HepG2 (cell line): ENCODE data around the gene PCSK5. TPM values are rescaled to one million over a fixed set of nuclear protein-coding genes. Genes with fewer than 3 reads are reported as not detected.
A peak's percentile ranks its signal among the peaks of the same experiment; 100 is the strongest.

Experiments used
- ATAC-seq: fragments of 200-7000 bp; cut with Tn5 transposase; 3 replicates; pipeline ENCODE4 v1.9.1; 2020; ENCODE audit warnings: mild to moderate bottlenecking, moderate library complexity
- BruUV-seq: library from RNA; stranded (reverse); fragments of 400-500 nt; replicated peaks from 2 replicates; lab custom pipeline; 2021; lab: Mats Ljungman, UMichigan
- CTCF ChIA-PET: fragments of 300-600 bp; formaldehyde crosslinking; extraction: SDS; loops from one replicate; lab custom pipeline; 2021; ENCODE audit warnings: low total read pairs, inconsistent platforms, low intra/inter-chr PET ratio; lab: Yijun Ruan, JAX
- POLR2A ChIA-PET: fragments of 350-600 bp; sonication (Branson Sonifier 250); formaldehyde crosslinking; loops from one replicate; lab custom pipeline; 2020; ENCODE audit warnings: antibody characterized with exemption, inconsistent platforms; lab: Yijun Ruan, JAX
- DNase-seq: peaks from one replicate; pipeline ENCODE4 v3.0.0-alpha.2; 2015; ENCODE audit warnings: low spot score
- FAIRE-seq: peaks from 3 replicates; lab custom pipeline; 2011; peaks lifted over from hg19 to GRCh38; lab: Jason Lieb, UNC
- H2AFZ ChIP-seq: one replicate; pipeline ENCODE4 v1.6.1; 2011; ENCODE audit warnings: low read length, inconsistent platforms
- H3K27ac ChIP-seq: fragments of 300-600 bp; 3 replicates; pipeline ENCODE4 v1.8.0; 2011; ENCODE audit warnings: mixed run types, mild to moderate bottlenecking, mixed read lengths, low read length, inconsistent platforms; ENCODE audit not compliant: insufficient read depth; ENCODE audit errors: extremely low read length
- H3K27me3 ChIP-seq, 2 experiments: fragments of 200-600 bp in 1 of 2; 2 replicates in 1 of 2; 3 replicates in 1 of 2; pipeline versions ENCODE4 v1.6.0 to v1.8.0; 2011; ENCODE audit warnings: low read length in 2 of 2, mild to moderate bottlenecking in 2 of 2, moderate library complexity in 2 of 2, inconsistent platforms in 1 of 2; ENCODE audit not compliant: insufficient read depth in 2 of 2, control insufficient read depth in 1 of 2
- H3K36me3 ChIP-seq, 2 experiments: fragments of 200-600 bp in 1 of 2; replicated peaks in 1 of 2; 2 replicates in 1 of 2; 3 replicates in 1 of 2; pipeline versions ENCODE4 v1.5.1 to v1.8.0; 2011; ENCODE audit warnings: low read length in 2 of 2, inconsistent platforms in 1 of 2; ENCODE audit not compliant: insufficient read depth in 2 of 2, control insufficient read depth in 1 of 2
- H3K4me1 ChIP-seq: 2 replicates; pipeline ENCODE4 v1.5.1; 2012; ENCODE audit warnings: low read length, inconsistent platforms; ENCODE audit not compliant: insufficient read depth
- H3K4me2 ChIP-seq: 2 replicates; pipeline ENCODE4 v1.6.0; 2011; ENCODE audit warnings: low read depth, low read length, inconsistent platforms
- H3K4me3 ChIP-seq, 3 experiments: fragments of 200-600 bp in 1 of 3; sonication (generic), shearing (Covaris generic) in 1 of 3; replicated peaks in 1 of 3; 2 replicates each; pipeline ENCODE4 v1.5.1; 2011 to 2016; ENCODE audit warnings: low read length in 3 of 3, inconsistent platforms in 2 of 3, low read depth in 2 of 3, mild to moderate bottlenecking in 2 of 3, control low read depth in 1 of 3, mixed read lengths in 1 of 3; ENCODE audit not compliant: insufficient read depth in 1 of 3
- H3K79me2 ChIP-seq: one replicate; pipeline ENCODE4 v1.6.1; 2011; ENCODE audit warnings: low read length, inconsistent platforms; ENCODE audit not compliant: insufficient read depth
- H3K9ac ChIP-seq: 2 replicates; pipeline ENCODE4 v1.6.0; 2011; ENCODE audit warnings: mild to moderate bottlenecking, low read depth, low read length, inconsistent platforms; ENCODE audit not compliant: insufficient read depth
- H3K9me3 ChIP-seq: 2 replicates; pipeline ENCODE4 v1.5.1; 2012; ENCODE audit warnings: mild to moderate bottlenecking, low read length
- H4K20me1 ChIP-seq: 2 replicates; pipeline ENCODE4 v1.6.0; 2011; ENCODE audit warnings: inconsistent platforms, mild to moderate bottlenecking, low read length, moderate library complexity; ENCODE audit not compliant: insufficient read depth
- AHR ChIP-seq: IDR thresholded peaks from 2 replicates; pipeline ENCODE4 v1.6.1; 2018; ENCODE audit warnings: missing genetic modification reagents, missing compliant biosample characterization
- CBX2 ChIP-seq, 2 experiments: fragments of 200-600 bp in 1 of 2; sonication (generic); formaldehyde crosslinking in 1 of 2; IDR thresholded peaks; 2 replicates each; pipeline versions ENCODE4 v1.7.0 to v1.8.1; 2018 to 2022; ENCODE audit warnings: low read depth in 2 of 2, low read length in 1 of 2, mild to moderate bottlenecking in 1 of 2, missing genetic modification reagents in 1 of 2
- FIP1L1 ChIP-seq: fragments of 200-400 bp; formaldehyde crosslinking; IDR thresholded peaks from 2 replicates; pipeline ENCODE4 v1.6.1; 2018; ENCODE audit warnings: low read depth, mild to moderate bottlenecking, low read length, moderate library complexity, borderline replicate concordance; ENCODE audit not compliant: insufficient read depth
- NFATC3 ChIP-seq: sonication (generic); formaldehyde crosslinking; IDR thresholded peaks from 2 replicates; pipeline ENCODE4 v1.5.1; 2020; ENCODE audit warnings: mild to moderate bottlenecking, missing genetic modification reagents
- PAF1 ChIP-seq: IDR thresholded peaks from 2 replicates; pipeline ENCODE4 v1.6.1; 2016; ENCODE audit warnings: missing genetic modification reagents, missing compliant biosample characterization
- POLR2AphosphoS2 ChIP-seq: IDR thresholded peaks from 2 replicates; pipeline ENCODE4 v1.6.1; 2011; ENCODE audit warnings: low read depth, low read length, improper control_type of control experiment
- POLR2AphosphoS5 ChIP-seq: IDR thresholded peaks from 2 replicates; pipeline ENCODE4 v1.6.1; 2012; ENCODE audit warnings: low read depth, low read length
- SOX6 ChIP-seq, 2 experiments: fragments of 450-650 bp in 1 of 2; sonication (generic) in 1 of 2; formaldehyde crosslinking in 1 of 2; IDR thresholded peaks; 2 replicates each; pipeline versions ENCODE4 v1.4.0 to v1.6.1; 2017 to 2020; ENCODE audit warnings: antibody characterized with exemption in 1 of 2, mild to moderate bottlenecking in 1 of 2, missing genetic modification reagents in 1 of 2
- TAF15 ChIP-seq: fragments of 200-400 bp; formaldehyde crosslinking; IDR thresholded peaks from one replicate; pipeline ENCODE4 v1.6.1; 2018; ENCODE audit warnings: mild to moderate bottlenecking, low read depth, low read length; ENCODE audit not compliant: poor library complexity, severe bottlenecking
- TCF7L2 ChIP-seq: IDR thresholded peaks from 2 replicates; pipeline ENCODE4 v1.6.1; 2011; ENCODE audit warnings: mild to moderate bottlenecking, low read depth, low read length, moderate library complexity
- TGIF2 ChIP-seq: IDR thresholded peaks from 2 replicates; pipeline ENCODE4 v1.6.1; 2016; ENCODE audit warnings: control low read depth, missing compliant biosample characterization
- ZBTB1 ChIP-seq: sonication (generic); formaldehyde crosslinking; IDR thresholded peaks from 2 replicates; pipeline ENCODE4 v1.4.0; 2020; ENCODE audit warnings: missing genetic modification reagents, borderline replicate concordance
- ZBTB43 ChIP-seq: sonication (generic); formaldehyde crosslinking; conservative IDR thresholded peaks from 2 replicates; pipeline ENCODE4 v1.4.0; 2020; ENCODE audit warnings: missing genetic modification reagents
- ZNF558 ChIP-seq: sonication (generic); formaldehyde crosslinking; IDR thresholded peaks from 2 replicates; pipeline ENCODE4 v1.9.0; 2022; ENCODE audit warnings: mild to moderate bottlenecking, missing genetic modification reagents, borderline replicate concordance
- ZNF737 ChIP-seq: sonication (generic); formaldehyde crosslinking; IDR thresholded peaks from 2 replicates; pipeline ENCODE4 v1.5.0; 2020; ENCODE audit warnings: missing genetic modification reagents, mild to moderate bottlenecking, borderline replicate concordance
- WGBS: methylation state at CpG from one replicate; pipeline ENCODE4 v1.1.6; 2017; ENCODE audit warnings: low lambda C conversion rate; 5-methylcytosine and 5-hydroxymethylcytosine counted together
- in situ Hi-C: cut with HindIII; loops from 2 replicates; pipeline ENCODE4 v1.10.0; 2017; ENCODE audit warnings: low pct_unique_long_range_greater_than_20kb; ENCODE audit not compliant: extremely low pct_ligation_motif_present
- intact Hi-C: fragments of 100-400 bp; cut with micrococcal nuclease; formaldehyde crosslinking; loops from one replicate; pipeline ENCODE4 v1.10.0; 2022; ENCODE audit not compliant: unreplicated experiment
- polyA plus RNA-seq, 8 experiments: library from polyadenylated mRNA; depleted of rRNA in 3 of 8; stranded (reverse) in 7 of 8; unstranded in 1 of 8; fragments of >200 nt; fragmentation: Illumina TruSeq in 4 of 8; extraction: Trizol in 4 of 8; gene quantifications; 2 replicates each; pipeline versions ENCODE4 v1.2.1 to v1.2.3, GENCODE V29; 2011 to 2016; ENCODE audit warnings: low read depth in 4 of 8, missing spikeins in 1 of 8, mixed read lengths in 1 of 8; ENCODE audit not compliant: insufficient read depth in 1 of 8
- total RNA-seq, 5 experiments: library from RNA; depleted of rRNA; stranded (reverse); fragments of >200 nt; fragmentation: Illumina TruSeq; extraction: Trizol; gene quantifications; 2 replicates each; pipeline ENCODE4 v1.2.3, GENCODE V29; 2016; ENCODE audit warnings: low read depth in 1 of 5
- TF ChIP-seq, protein P1 (sequence below): sonication (generic); formaldehyde crosslinking; IDR thresholded peaks from 2 replicates; pipeline ENCODE4 v1.4.0; 2020; ENCODE audit warnings: missing genetic modification reagents, borderline replicate concordance

Gene PCSK5
- total and polyA plus RNA-seq, 2 of the 13 experiments (the other 11 are each of a cell fraction or from before 2014, with no cell fraction given), result 0.55 to 0.66 TPM

- Histone ChIP-seq H3K9ac (no peak overlapping the region), H3K79me2 (no peaks in the 10 kb centered on the region), H3K4me1 (peaks cover 12% of the 10 kb centered on the region), H3K27me3 (no peaks in the 10 kb centered on the region), H2AFZ (no peak overlapping the region), H4K20me1 (no peaks in the 10 kb centered on the region; the same call in 1 of the 2 replicates), H3K9me3 (no peaks in the 10 kb centered on the region), H3K4me3 (no peak overlapping the region), H3K27ac (no peak overlapping the region), H3K4me2 (no peak overlapping the region), H3K36me3 (no peaks in the 10 kb centered on the region)
- in situ Hi-C loops (no loop called here), intact Hi-C loops (no loop called here)
- FAIRE-seq (no peak), DNase-seq (peak; percentile 23), ATAC-seq (no peak)
- no TSS peak for BruUV-seq
- ChIA-PET POLR2A (no interaction called here), CTCF (no interaction called here)
- TF ChIP-seq ZBTB43 (CRISPR knock-in tag) (no peak), FIP1L1 (no peak), POLR2AphosphoS2 (no peak)
Observed at GRCh38 chr9:75996726-75997125, 106.3 kb downstream of the PCSK5 start.

GRCh38 chr9:75997206-75997605 is 106.7 kb downstream of the PCSK5 start:
- ATAC-seq (no peak), DNase-seq (no peak), FAIRE-seq (no peak)
- Histone ChIP-seq H3K27me3 (no peaks in the 10 kb centered on the region), H3K9ac (no peak overlapping the region), H3K4me1 (peaks cover 12% of the 10 kb centered on the region), H3K4me2 (no peak overlapping the region), H3K27ac (no peak overlapping the region), H2AFZ (no peak overlapping the region), H3K79me2 (no peaks in the 10 kb centered on the region), H3K9me3 (no peaks in the 10 kb centered on the region), H4K20me1 (no peaks in the 10 kb centered on the region; the same call in 1 of the 2 replicates), H3K36me3 (no peaks in the 10 kb centered on the region), H3K4me3 (no peak overlapping the region)
- ChIA-PET POLR2A (no interaction called here), CTCF (no interaction called here)
- WGBS, result 78% methylated on average over 1 of the region's 1 CpG
- BruUV-seq, result no TSS peak
- in situ Hi-C loops (no loop called here), intact Hi-C loops (no loop called here)
- TF ChIP-seq TAF15, result no peak
- TF ChIP-seq ZNF558 (CRISPR knock-in tag), result no peak
- no peak for TF ChIP-seq AHR (CRISPR knock-in tag)
- no peak for TF ChIP-seq CBX2 (IDR thresholded peaks at IDR 0.05; ENCODE audit: low read depth, low read length)
- no peak for TF ChIP-seq CBX2 (CRISPR knock-in tag; IDR thresholded peaks at IDR 0.05; ENCODE audit: low read depth)
- TF ChIP-seq ZNF737 (CRISPR knock-in tag), result no peak
- TF ChIP-seq ZBTB1, result no peak
- no peak for TF ChIP-seq TCF7L2
- TF ChIP-seq POLR2AphosphoS5, result no peak
- TF ChIP-seq, protein P1, sequence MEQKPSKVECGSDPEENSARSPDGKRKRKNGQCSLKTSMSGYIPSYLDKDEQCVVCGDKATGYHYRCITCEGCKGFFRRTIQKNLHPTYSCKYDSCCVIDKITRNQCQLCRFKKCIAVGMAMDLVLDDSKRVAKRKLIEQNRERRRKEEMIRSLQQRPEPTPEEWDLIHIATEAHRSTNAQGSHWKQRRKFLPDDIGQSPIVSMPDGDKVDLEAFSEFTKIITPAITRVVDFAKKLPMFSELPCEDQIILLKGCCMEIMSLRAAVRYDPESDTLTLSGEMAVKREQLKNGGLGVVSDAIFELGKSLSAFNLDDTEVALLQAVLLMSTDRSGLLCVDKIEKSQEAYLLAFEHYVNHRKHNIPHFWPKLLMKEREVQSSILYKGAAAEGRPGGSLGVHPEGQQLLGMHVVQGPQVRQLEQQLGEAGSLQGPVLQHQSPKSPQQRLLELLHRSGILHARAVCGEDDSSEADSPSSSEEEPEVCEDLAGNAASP, result no peak
- no peak for TF ChIP-seq TGIF2 (CRISPR knock-in tag)
- no peak for TF ChIP-seq NFATC3 (CRISPR knock-in tag)
- TF ChIP-seq PAF1 (CRISPR knock-in tag), result no peak
- no peak for TF ChIP-seq SOX6 (IDR thresholded peaks at IDR 0.05)
- no peak for TF ChIP-seq SOX6 (CRISPR knock-in tag; IDR thresholded peaks at IDR 0.05)
